ENCODE measurements around the gene SUFU. TPM values are rescaled to one million over a fixed set of nuclear protein-coding genes. Genes with fewer than 3 reads are reported as not detected.

Gene SUFU
- total and polyA plus RNA-seq, 2 of the 8 experiments (the other 6 are each of a cell fraction or from before 2014, with no cell fraction given): 7.0 to 10.8 TPM

DNA sequence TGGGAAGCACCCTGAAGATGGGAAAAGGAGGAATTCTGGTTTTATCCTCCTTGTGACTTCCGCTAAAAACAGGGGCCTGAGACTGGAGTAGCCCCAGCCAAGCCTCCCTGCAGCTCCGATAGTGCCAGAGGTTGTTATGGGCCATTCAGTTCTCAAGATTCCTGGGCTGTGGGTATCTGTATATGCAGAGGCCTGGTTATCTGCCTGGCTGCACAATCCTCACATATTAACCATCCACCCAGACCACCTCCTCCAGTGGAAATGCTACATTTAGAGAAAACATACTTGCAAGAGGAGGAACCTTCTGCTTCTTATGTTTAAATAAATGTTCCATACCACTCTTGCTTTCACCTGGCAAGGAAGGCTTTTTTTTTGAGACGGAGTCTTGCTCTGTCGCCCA lies 175.8 kb downstream of the SUFU start:
- peaks cover 0 to 6% (median 0%) of the 10 kb centered on the region in 4 experiments; a peak in 2 of 8 replicates for H3K36me3 ChIP-seq (ENCODE audit: control insufficient read depth in 2 of 4, insufficient read depth in 4 of 4, low read length in 3 of 4)
- H3K56ac ChIP-seq (replicated peaks; ENCODE audit: insufficient read length, low read depth, low read length): no peak overlapping the region
- H2BK20ac ChIP-seq (ENCODE audit: low read length): no peak overlapping the region
- H3K18ac ChIP-seq (ENCODE audit: extremely low read depth, low read length): no peak overlapping the region
- H2BK15ac ChIP-seq (ENCODE audit: low read length): no peak overlapping the region
- H2BK5ac ChIP-seq (ENCODE audit: low read depth, low read length): 0 out of 2 replicates have a peak overlapping the region, but pooled peaks have one; percentile 35
- no peak overlapping the region for H3K4me3 ChIP-seq (ENCODE audit: extremely low read depth in 1 of 4, insufficient read depth in 2 of 4, low read depth in 3 of 4, low read length in 4 of 4)
- H4K8ac ChIP-seq (ENCODE audit: extremely low read depth, insufficient read depth, low read length): no peak overlapping the region
- no peaks in the 10 kb centered on the region for H3K27me3 ChIP-seq (replicated peaks in 1 of 4; ENCODE audit: control insufficient read depth in 3 of 4, extremely low read depth in 1 of 4, insufficient read depth in 3 of 4, low read length in 3 of 4)
- 0 out of 3 replicates have a peak, but pooled peaks of 1 of the 2 experiments have one; percentile 0 for TF ChIP-seq POLR2A (IDR thresholded peaks at IDR 0.05; ENCODE audit: control extremely low read depth in 1 of 2, low read depth in 2 of 2, low read length in 2 of 2)
- no peak for TF ChIP-seq HDAC6 (IDR thresholded peaks at IDR 0.05; ENCODE audit: low read depth, low read length)
- no peak for TF ChIP-seq BCL11A (IDR thresholded peaks at IDR 0.05; ENCODE audit: low read depth in 2 of 2, low read length in 2 of 2)
- H3K79me2 ChIP-seq (ENCODE audit: control insufficient read depth in 1 of 2, insufficient read depth in 2 of 2, low read length in 2 of 2): no peaks in the 10 kb centered on the region
- no peaks in the 10 kb centered on the region for H3K23me2 ChIP-seq (ENCODE audit: low read depth, low read length)
- H3K79me1 ChIP-seq (ENCODE audit: low read depth, low read length): no peaks in the 10 kb centered on the region
- H4K20me1 ChIP-seq (replicated peaks in 1 of 2; ENCODE audit: control insufficient read depth in 1 of 2, insufficient read depth in 2 of 2, low read length in 2 of 2): no peaks in the 10 kb centered on the region
- no peak overlapping the region for H3K9ac ChIP-seq (replicated peaks in 1 of 4; ENCODE audit: extremely low read depth in 1 of 4, low read depth in 3 of 4, low read length in 3 of 4)
- DNase-seq (ENCODE audit: low read depth in 1 of 2, low spot score in 2 of 2) (no peak), FAIRE-seq (no peak)
- no peak overlapping the region for H3K4ac ChIP-seq (replicated peaks; ENCODE audit: insufficient read length, low read depth, low read length)
- H3K14ac ChIP-seq (ENCODE audit: insufficient read length): no peak overlapping the region
- H3K4me2 ChIP-seq (ENCODE audit: insufficient read depth in 1 of 2, low read depth in 2 of 2, low read length in 2 of 2): 0 out of 4 replicates have a peak overlapping the region, but pooled peaks of 1 of the 2 experiments have one; percentile 0
- H2AFZ ChIP-seq (ENCODE audit: low read length): no peak overlapping the region
- no peak overlapping the region for H4K91ac ChIP-seq (replicated peaks; ENCODE audit: insufficient read length, low read length)
- 92% methylated on average over 4 of the region's 4 CpGs; no CpG with 5 or more reads in 1 of the 2 experiments for WGBS, 2 experiments (ENCODE audit: extremely low coverage in 1 of 2, insufficient coverage in 1 of 2, insufficient read length in 1 of 2, insufficient replicate concordance in 2 of 2, low coverage in 1 of 2, low lambda C conversion rate in 2 of 2, missing lambda C conversion rate in 1 of 2)
- ChIA-PET POLR2A (ENCODE audit: partially characterized antibody) (interaction anchor here (1.1 to 2.6 kb wide), 6 partner anchors 11 to 37 kb away, joined by 3 to 16 read pairs (median 8); partner anchors contain the start of genes ARL3, SFXN2 and TRIM8), CTCF (ENCODE audit: partially characterized antibody) (interaction anchor here (0.6 to 13.0 kb wide), 17 partner anchors 9 to 673 kb away, joined by 3 to 102 read pairs (median 10); partner anchors contain the start of gene TRIM8)
- no peak overlapping the region for H2BK120ac ChIP-seq (replicated peaks; ENCODE audit: low read depth, low read length)
- no peak overlapping the region for H2BK12ac ChIP-seq (ENCODE audit: low read depth, low read length)
- no peak overlapping the region for H3K27ac ChIP-seq (ENCODE audit: low read depth, low read length)
- no peak overlapping the region for H4K5ac ChIP-seq (ENCODE audit: insufficient read length, low read depth, low read length)
- no peak overlapping the region for H2AK5ac ChIP-seq (ENCODE audit: low read depth, low read length)
- H3K4me1 ChIP-seq (replicated peaks in 1 of 4; ENCODE audit: control insufficient read depth in 3 of 4, insufficient read depth in 4 of 4, low read length in 3 of 4): peaks cover 17 to 36% (median 24%) of the 10 kb centered on the region in 4 experiments
- no peaks in the 10 kb centered on the region for H3K9me3 ChIP-seq (ENCODE audit: insufficient read depth in 2 of 2, low read depth in 1 of 2, low read length in 1 of 2)
- no peak overlapping the region for H3K23ac ChIP-seq (ENCODE audit: insufficient read length)

All from H1 (cell line).